CD4-positive, CD25-positive, alpha-beta regulatory T cell (primary cell): ENCODE data around the gene PPIL1. TPM values are rescaled to one million over a fixed set of nuclear protein-coding genes. Genes with fewer than 3 reads are reported as not detected.

Experiments
- ATAC-seq, 2 donors: fragments of 150-1000 bp; cut with Tn5 transposase; one replicate each; pipeline ENCODE4 v1.10.0; 2021; ENCODE audit warnings: low read depth in 2 of 2, moderate number of reproducible peaks in 2 of 2, moderate library complexity in 1 of 2
- DNase-seq, 3 donors: peaks; one replicate each; pipeline versions ENCODE4 v3.0.0 to v3.0.0-alpha.2; 2012 to 2022; ENCODE audit warnings: mixed read lengths in 1 of 3
- H3K27ac ChIP-seq: one replicate; pipeline ENCODE4 v1.7.0; 2013; ENCODE audit warnings: mild to moderate bottlenecking, low read length; ENCODE audit not compliant: insufficient read depth, poor library complexity, severe bottlenecking
- H3K27me3 ChIP-seq: one replicate; pipeline ENCODE4 v1.7.0; 2013; ENCODE audit warnings: low read length; ENCODE audit not compliant: control insufficient read depth, insufficient read depth
- H3K36me3 ChIP-seq: one replicate; pipeline ENCODE4 v1.7.0; 2013; ENCODE audit warnings: mild to moderate bottlenecking, low read length, moderate library complexity; ENCODE audit not compliant: control insufficient read depth, insufficient read depth
- H3K4me1 ChIP-seq: 2 replicates; pipeline ENCODE4 v1.7.0; 2013; ENCODE audit warnings: mild to moderate bottlenecking, low read length; ENCODE audit not compliant: insufficient read depth, control insufficient read depth, poor library complexity, severe bottlenecking
- H3K4me3 ChIP-seq: one replicate; pipeline ENCODE4 v1.7.0; 2013; ENCODE audit warnings: low read depth, mild to moderate bottlenecking, low read length, moderate library complexity
- H3K9me3 ChIP-seq, 2 experiments: 1 replicate in 1 of 2; 2 replicates in 1 of 2; pipeline ENCODE4 v1.7.0; 2013; ENCODE audit warnings: low read length in 2 of 2, mild to moderate bottlenecking in 1 of 2, moderate library complexity in 1 of 2; ENCODE audit not compliant: control insufficient read depth in 2 of 2
- H3K27ac Mint-ChIP-seq, 3 donors: one replicate each; pipeline ENCODE4 v1.8.0; 2020 to 2022; ENCODE audit warnings: mild to moderate bottlenecking in 3 of 3, mixed read lengths in 3 of 3, moderate library complexity in 2 of 3
- H3K27me3 Mint-ChIP-seq: one replicate; pipeline ENCODE4 v1.8.0; 2022; ENCODE audit warnings: mild to moderate bottlenecking, mixed read lengths
- H3K36me3 Mint-ChIP-seq: one replicate; pipeline ENCODE4 v1.8.0; 2020; ENCODE audit warnings: mixed read lengths
- H3K4me1 Mint-ChIP-seq, 4 donors: one replicate each; pipeline ENCODE4 v1.8.0; 2020 to 2022; ENCODE audit warnings: mixed read lengths in 4 of 4, mild to moderate bottlenecking in 1 of 4
- H3K4me3 Mint-ChIP-seq, 4 donors: one replicate each; pipeline ENCODE4 v1.8.0; 2020 to 2022; ENCODE audit warnings: mild to moderate bottlenecking in 4 of 4, mixed read lengths in 4 of 4, moderate library complexity in 3 of 4
- H3K9me3 Mint-ChIP-seq, 7 donors: one replicate each; pipeline ENCODE4 v1.8.0; 2020 to 2022; ENCODE audit warnings: mixed read lengths in 7 of 7, mild to moderate bottlenecking in 3 of 7, moderate library complexity in 2 of 7
- polyA plus RNA-seq, 4 donors: library from polyadenylated mRNA; unstranded; fragments of 300-500 nt; fragmentation: Illumina TruSeq; gene quantifications; one replicate each; pipeline ENCODE4 v1.2.3, GENCODE V29; 2021
- total RNA-seq: library from RNA; stranded (reverse); gene quantifications from one replicate; pipeline ENCODE4 v1.2.3, GENCODE V29; 2022

The PPIL1 gene
- total and polyA plus RNA-seq, 5 donors from 2014 or later, result 6.1 to 31.0 (median 23.8) TPM

DNA sequence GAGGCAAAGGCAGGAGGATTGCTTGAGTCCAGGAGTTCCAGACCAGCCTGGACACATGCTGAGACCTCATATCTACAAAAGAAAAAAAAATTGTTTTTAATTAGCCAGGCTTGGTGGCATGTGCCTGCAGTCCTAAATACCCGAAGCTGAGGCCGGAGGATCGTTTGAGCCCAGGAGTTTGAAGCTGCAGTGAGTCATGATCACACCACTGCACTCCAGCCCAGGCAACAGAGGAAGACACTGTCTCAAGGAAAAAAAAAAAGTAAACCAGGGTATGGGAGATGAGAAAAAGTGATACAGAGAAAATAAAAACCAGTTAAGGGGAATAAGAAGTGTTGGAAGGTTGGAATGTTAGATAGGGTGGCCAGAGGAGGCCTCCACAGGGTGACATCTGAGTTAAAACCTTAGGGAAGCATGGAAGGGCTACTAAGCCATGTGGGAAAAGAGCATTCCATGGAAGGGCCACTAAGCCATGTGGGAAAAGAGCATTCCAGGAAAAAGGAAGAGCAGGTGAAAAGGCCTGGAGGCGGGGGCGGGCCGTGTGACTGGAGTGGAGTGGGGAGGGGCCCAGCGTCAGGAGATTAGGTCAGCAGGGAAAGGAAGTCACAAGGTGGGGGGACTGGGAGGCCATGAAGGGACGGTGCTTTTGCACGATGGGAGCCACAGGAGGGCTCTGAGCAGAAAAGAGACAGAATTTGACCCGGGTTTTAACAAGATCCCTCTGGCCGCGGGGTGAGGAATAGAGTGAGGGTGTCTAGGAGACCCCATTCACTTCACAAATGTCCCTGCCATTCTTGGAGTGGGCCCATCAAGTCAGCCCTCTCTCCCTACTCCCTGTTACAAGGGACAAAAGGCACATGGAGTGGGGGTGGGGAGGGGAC lies 53.7 kb downstream of the PPIL1 start:
- DNase-seq (no peak), ATAC-seq (no peak)
- peaks cover 24% of the 10 kb centered on the region for H3K27me3 Mint-ChIP-seq
- H3K27me3 ChIP-seq, result no peaks in the 10 kb centered on the region
- no peak overlapping the region for H3K4me3 ChIP-seq
- no peaks in the 10 kb centered on the region for H3K36me3 ChIP-seq
- no peaks in the 10 kb centered on the region for H3K4me1 Mint-ChIP-seq
- H3K36me3 Mint-ChIP-seq, result no peaks in the 10 kb centered on the region
- no peaks in the 10 kb centered on the region for H3K9me3 Mint-ChIP-seq
- H3K27ac ChIP-seq, result no peak overlapping the region
- H3K4me1 ChIP-seq, result no peaks in the 10 kb centered on the region
- H3K4me3 Mint-ChIP-seq, result no peak overlapping the region
- no peaks in the 10 kb centered on the region for H3K9me3 ChIP-seq
- no peak overlapping the region for H3K27ac Mint-ChIP-seq

DNA sequence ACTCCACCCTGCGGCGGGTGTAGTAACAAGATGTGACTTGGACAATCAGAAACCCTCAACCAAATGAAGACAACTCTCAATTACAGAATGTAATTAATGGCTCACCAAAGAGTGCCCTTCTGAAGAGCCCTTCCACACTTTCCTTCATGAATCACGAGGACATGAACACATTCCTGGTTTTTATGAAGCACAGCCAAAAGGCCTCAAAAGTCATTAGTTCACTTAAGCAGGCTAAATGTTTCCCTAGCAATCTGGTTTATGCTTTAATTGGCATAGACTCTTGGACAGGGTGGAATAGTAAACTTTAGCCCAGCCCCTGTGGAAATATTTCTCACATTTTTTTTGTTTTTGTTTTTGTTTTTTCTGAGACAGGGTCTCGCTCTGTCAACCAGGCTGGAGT lies 55.8 kb downstream of the PPIL1 start:
- no peak overlapping the region for H3K4me3 ChIP-seq
- H3K4me1 ChIP-seq, result no peaks in the 10 kb centered on the region
- no peak overlapping the region for H3K27ac ChIP-seq
- H3K27me3 Mint-ChIP-seq, result peaks cover 24% of the 10 kb centered on the region
- H3K9me3 Mint-ChIP-seq, result no peaks in the 10 kb centered on the region
- ATAC-seq (no peak), DNase-seq (no peak)
- H3K4me1 Mint-ChIP-seq, result no peaks in the 10 kb centered on the region
- no peak overlapping the region for H3K4me3 Mint-ChIP-seq
- no peaks in the 10 kb centered on the region for H3K27me3 ChIP-seq
- no peaks in the 10 kb centered on the region for H3K36me3 ChIP-seq
- no peaks in the 10 kb centered on the region for H3K36me3 Mint-ChIP-seq
- no peak overlapping the region for H3K27ac Mint-ChIP-seq
- H3K9me3 ChIP-seq, result no peaks in the 10 kb centered on the region

DNA sequence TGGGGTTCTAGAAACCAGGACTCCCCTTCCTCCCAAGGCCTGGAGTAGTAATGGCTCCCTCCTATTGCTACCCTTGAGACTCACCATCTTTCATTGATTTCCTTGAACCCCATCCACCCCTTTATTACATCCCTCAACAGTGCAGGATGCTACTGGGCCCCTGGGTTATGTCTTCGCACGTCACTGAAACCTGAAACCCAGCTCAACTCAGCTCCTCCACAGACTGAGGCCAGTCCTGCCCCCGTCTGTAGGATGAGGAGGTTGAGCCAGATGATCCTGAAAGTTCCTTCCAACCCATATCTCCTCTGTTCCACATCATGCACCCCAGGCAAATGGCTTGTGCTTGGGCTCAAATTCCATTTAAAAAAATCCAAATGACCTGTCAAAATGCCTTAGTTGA lies 56.8 kb downstream of the PPIL1 start:
- H3K36me3 Mint-ChIP-seq, result no peaks in the 10 kb centered on the region

DNA sequence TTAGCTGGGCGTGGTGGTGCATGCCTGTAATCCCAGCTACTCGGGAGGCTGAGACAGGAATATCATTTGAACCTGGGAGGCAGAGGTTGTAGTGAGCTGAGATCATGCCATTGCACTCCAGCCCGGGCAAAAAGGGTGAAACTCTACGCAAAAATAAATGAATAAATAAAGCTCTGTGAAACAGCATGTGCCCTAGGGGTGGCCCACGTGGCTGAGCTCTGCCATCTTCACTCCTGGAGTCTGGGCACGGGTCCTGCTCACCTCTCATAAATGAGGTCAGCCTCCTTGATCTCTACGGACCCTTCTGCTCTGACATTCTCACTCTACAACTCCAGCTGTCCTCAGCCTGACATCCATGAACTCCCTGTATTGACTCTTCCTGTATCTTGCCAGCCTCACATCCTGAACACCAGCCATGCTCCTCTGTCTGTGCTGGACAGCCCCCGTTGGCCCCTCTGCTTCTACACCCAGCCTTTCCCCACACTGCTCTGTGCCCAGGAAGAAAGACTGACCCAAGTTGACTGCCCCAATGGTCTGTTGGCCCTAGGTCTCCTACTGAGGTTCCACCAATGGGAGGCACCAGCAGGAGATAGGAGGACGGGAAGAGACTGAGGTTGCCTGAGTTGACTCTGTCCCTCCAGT lies 57.3 kb downstream of the PPIL1 start:
- Histone ChIP-seq H3K27ac (no peak overlapping the region), H3K4me3 (no peak overlapping the region), H3K36me3 (no peaks in the 10 kb centered on the region), H3K9me3 (no peaks in the 10 kb centered on the region), H3K27me3 (no peaks in the 10 kb centered on the region), H3K4me1 (no peaks in the 10 kb centered on the region)
- peaks cover 23% of the 10 kb centered on the region for H3K27me3 Mint-ChIP-seq
- H3K27ac Mint-ChIP-seq, result no peak overlapping the region
- DNase-seq (no peak), ATAC-seq (no peak)
- no peaks in the 10 kb centered on the region for H3K36me3 Mint-ChIP-seq
- no peaks in the 10 kb centered on the region for H3K4me1 Mint-ChIP-seq
- no peak overlapping the region for H3K4me3 Mint-ChIP-seq
- no peaks in the 10 kb centered on the region for H3K9me3 Mint-ChIP-seq

More for the DNA sequence above, 56.8 kb downstream of the PPIL1 start:
- H3K27me3 Mint-ChIP-seq, result peaks cover 24% of the 10 kb centered on the region
- Histone ChIP-seq H3K4me3 (no peak overlapping the region), H3K27ac (no peak overlapping the region), H3K9me3 (no peaks in the 10 kb centered on the region), H3K4me1 (no peaks in the 10 kb centered on the region), H3K36me3 (no peaks in the 10 kb centered on the region), H3K27me3 (no peaks in the 10 kb centered on the region)
- no peak overlapping the region for H3K4me3 Mint-ChIP-seq
- ATAC-seq, result no peak
- no peaks in the 10 kb centered on the region for H3K4me1 Mint-ChIP-seq
- DNase-seq, result no peak
- H3K9me3 Mint-ChIP-seq, result no peaks in the 10 kb centered on the region
- H3K27ac Mint-ChIP-seq, result no peak overlapping the region

DNA sequence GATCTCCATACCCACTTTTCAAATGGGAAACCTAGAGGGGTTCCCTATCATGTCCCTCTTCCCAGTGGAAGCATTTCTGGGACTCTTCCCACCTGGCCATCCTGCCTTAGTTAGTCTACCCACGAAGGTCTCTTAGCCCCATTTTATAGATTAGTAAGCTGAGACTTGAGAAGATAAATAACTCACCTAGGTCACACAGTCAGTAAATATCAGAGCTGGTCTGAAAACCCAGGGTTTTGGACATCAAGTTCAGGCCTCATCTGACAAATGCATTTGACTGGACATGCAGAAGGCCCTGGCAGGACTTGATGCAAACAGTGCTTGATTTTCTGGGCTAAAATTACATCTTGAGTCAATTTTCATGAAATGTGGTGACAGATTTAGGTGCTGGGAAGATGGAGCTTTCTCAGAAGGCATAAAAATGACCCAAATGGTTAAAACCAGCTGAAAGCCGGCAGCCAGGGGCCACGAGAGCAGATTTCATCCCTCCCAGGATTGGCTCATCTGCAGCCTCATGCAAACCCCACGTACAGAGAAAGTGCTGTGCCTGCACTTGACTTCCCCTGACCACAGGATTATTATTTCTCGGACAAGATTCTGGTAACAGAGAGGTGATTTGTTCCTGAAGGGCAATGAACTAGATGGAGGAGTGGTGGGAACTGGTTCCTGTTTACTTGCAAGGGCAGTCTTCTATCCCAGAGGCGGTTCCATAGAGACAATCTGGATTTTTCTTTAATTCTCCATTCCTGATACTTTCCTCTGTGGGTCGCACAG lies 58.5 kb downstream of the PPIL1 start:
- DNase-seq, result no peak
- H3K36me3 Mint-ChIP-seq, result no peaks in the 10 kb centered on the region
- H3K4me3 Mint-ChIP-seq, result no peak overlapping the region

DNA sequence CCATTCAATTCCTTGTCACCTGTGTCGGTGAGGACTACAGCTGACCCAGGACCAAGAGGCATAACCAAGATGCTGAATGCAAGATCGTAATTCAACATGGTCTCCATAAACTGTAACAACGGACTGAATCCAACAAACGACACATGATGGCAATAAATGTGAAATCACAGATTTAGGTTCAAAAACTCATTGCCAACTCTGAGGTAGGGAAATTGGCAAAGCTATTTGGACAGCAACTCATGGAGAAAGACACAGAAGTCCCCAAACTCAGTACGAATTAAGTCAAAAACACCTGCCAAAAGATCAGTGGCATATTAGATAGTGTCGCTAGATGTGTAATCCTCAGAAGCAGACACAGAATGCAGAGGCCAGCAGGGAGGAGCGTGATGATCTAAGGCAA lies 60.4 kb downstream of the PPIL1 start:
- peaks cover 14% of the 10 kb centered on the region for H3K27me3 Mint-ChIP-seq
- no peaks in the 10 kb centered on the region for H3K9me3 Mint-ChIP-seq
- Histone ChIP-seq H3K36me3 (no peaks in the 10 kb centered on the region), H3K27me3 (no peaks in the 10 kb centered on the region), H3K27ac (no peak overlapping the region), H3K9me3 (no peaks in the 10 kb centered on the region), H3K4me1 (no peaks in the 10 kb centered on the region), H3K4me3 (no peak overlapping the region)
- H3K27ac Mint-ChIP-seq, result no peak overlapping the region
- ATAC-seq, result no peak
- no peak overlapping the region for H3K4me3 Mint-ChIP-seq
- H3K36me3 Mint-ChIP-seq, result no peaks in the 10 kb centered on the region
- H3K4me1 Mint-ChIP-seq, result no peaks in the 10 kb centered on the region
- DNase-seq, result no peak

More for the DNA sequence above, 58.5 kb downstream of the PPIL1 start:
- H3K27ac ChIP-seq, result no peak overlapping the region
- H3K4me1 ChIP-seq, result no peaks in the 10 kb centered on the region
- Mint-ChIP-seq H3K27ac (no peak overlapping the region), H3K27me3 (peaks cover 29% of the 10 kb centered on the region), H3K4me1 (no peaks in the 10 kb centered on the region), H3K9me3 (no peaks in the 10 kb centered on the region)
- H3K9me3 ChIP-seq, result no peaks in the 10 kb centered on the region
- H3K27me3 ChIP-seq, result no peaks in the 10 kb centered on the region
- no peak overlapping the region for H3K4me3 ChIP-seq
- H3K36me3 ChIP-seq, result no peaks in the 10 kb centered on the region
- ATAC-seq, result no peak

DNA sequence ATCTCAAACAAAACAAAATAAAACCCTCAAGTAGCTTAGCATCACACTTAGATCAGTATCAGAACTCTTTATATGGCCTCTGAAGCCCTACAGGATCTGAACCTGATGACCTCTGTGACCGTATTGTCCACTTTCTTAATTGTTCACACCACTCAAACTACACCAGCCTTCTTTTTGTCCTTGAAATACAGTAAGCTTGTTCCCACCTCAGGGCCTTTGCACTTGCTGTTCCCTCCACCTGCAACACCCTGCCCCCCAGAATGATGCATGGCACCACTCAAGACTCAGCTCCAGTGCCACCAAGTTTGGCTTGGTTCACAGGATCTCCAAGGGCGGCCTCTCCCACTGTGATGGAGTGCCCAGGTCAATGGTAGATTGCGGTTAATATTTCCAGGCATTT lies 61.1 kb downstream of the PPIL1 start:
- Mint-ChIP-seq H3K36me3 (no peaks in the 10 kb centered on the region), H3K4me3 (no peak overlapping the region), H3K4me1 (no peaks in the 10 kb centered on the region), H3K27ac (no peak overlapping the region), H3K9me3 (no peaks in the 10 kb centered on the region), H3K27me3 (peaks cover 14% of the 10 kb centered on the region)
- H3K36me3 ChIP-seq, result no peaks in the 10 kb centered on the region
- H3K27ac ChIP-seq, result no peak overlapping the region
- DNase-seq (no peak), ATAC-seq (no peak)
- H3K27me3 ChIP-seq, result no peaks in the 10 kb centered on the region
- H3K4me3 ChIP-seq, result no peak overlapping the region
- H3K4me1 ChIP-seq, result no peaks in the 10 kb centered on the region
- no peaks in the 10 kb centered on the region for H3K9me3 ChIP-seq
